Measurements from ENCODE around the gene TENM3. TPM values are rescaled to one million over a fixed set of nuclear protein-coding genes. Genes with fewer than 3 reads are reported as not detected.

TENM3 gene
- total RNA-seq, 2 experiments from 2014 or later: not detected

DNA sequence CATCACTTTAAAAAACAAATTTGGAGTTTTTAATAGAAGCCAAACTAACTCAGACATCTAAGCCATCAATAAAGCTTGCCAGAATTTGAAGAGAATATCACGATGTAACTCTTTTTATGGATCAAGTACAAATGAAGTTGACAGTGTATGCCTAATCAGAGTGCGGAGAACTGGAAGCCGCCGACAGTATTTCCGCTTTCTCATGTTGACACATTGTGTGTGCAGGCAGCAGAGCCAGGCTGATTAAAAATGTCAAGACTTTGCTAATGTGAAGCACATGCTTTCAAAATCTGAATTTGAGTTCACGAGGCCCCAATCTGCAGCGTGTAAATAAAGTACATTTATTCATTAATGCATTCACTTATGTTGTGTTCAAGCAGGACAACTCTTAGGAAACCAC, 161.2 kb downstream of the TENM3 start:
- no peak overlapping the region for H3K4me3 Mint-ChIP-seq
- H3K36me3 Mint-ChIP-seq (ENCODE audit: low read depth): no peaks in the 10 kb centered on the region
- DNase-seq (no peak), ATAC-seq (no peak)
- ChIA-PET POLR2A (no interaction called here), CTCF (no interaction called here)
- no peaks in the 10 kb centered on the region for H3K4me1 Mint-ChIP-seq (ENCODE audit: low read depth)
- H3K9me3 Mint-ChIP-seq (ENCODE audit: insufficient read depth): no peaks in the 10 kb centered on the region
- no peaks in the 10 kb centered on the region for H3K27me3 Mint-ChIP-seq (ENCODE audit: low read depth)
- no peak overlapping the region for H3K27ac Mint-ChIP-seq

DNA sequence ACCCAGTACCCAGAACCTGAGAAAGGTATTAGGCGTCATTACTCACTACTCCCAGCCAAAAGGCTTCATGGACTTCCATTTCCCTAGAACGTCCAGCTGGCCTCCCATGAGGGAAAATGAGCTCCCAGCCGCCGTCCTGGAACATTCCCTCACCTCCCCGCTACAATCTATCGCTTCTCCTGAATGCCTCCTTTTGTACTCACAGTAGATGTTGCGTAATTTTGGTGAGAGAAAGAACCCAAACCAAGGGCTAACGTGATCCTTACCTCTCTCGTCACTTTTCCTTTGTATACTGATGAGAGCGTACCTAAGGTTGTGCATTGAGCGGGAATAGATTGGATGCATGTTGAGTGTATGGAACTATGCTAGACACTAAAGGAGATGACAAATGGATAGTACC, 161.9 kb downstream of the TENM3 start:
- DNase-seq (no peak), ATAC-seq (no peak)
- Mint-ChIP-seq H3K4me3 (no peak overlapping the region), H3K27ac (no peak overlapping the region), H3K4me1 (ENCODE audit: low read depth) (no peaks in the 10 kb centered on the region), H3K9me3 (ENCODE audit: insufficient read depth) (no peaks in the 10 kb centered on the region), H3K36me3 (ENCODE audit: low read depth) (no peaks in the 10 kb centered on the region), H3K27me3 (ENCODE audit: low read depth) (no peaks in the 10 kb centered on the region)
- ChIA-PET CTCF (no interaction called here), POLR2A (no interaction called here)

DNA sequence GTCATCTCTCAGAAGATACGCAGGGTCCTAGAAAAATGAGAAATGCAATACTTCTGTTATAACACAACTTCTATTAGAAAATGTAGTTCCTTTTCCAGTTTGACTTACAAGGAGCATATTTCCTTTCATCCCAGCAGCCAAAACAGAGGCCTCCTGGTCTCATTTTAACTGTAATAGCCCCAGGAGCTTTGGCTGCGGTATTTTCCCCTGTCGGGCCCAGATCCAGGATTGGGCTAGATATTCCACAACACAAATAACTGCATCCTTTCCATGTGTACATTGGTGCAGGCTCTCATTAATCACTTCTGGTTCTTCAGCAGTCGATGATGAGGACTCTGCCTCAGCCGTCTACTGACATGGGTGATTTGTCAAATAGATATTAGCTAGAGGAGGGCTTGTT, 166.1 kb downstream of the TENM3 start:
- H3K27ac Mint-ChIP-seq: no peak overlapping the region
- no peaks in the 10 kb centered on the region for H3K4me1 Mint-ChIP-seq (ENCODE audit: low read depth)
- ChIA-PET POLR2A (no interaction called here), CTCF (no interaction called here)
- H3K9me3 Mint-ChIP-seq (ENCODE audit: insufficient read depth): peaks cover 9% of the 10 kb centered on the region
- H3K36me3 Mint-ChIP-seq (ENCODE audit: low read depth): no peaks in the 10 kb centered on the region
- no peak for DNase-seq
- no peak for ATAC-seq
- no peak overlapping the region for H3K4me3 Mint-ChIP-seq
- H3K27me3 Mint-ChIP-seq (ENCODE audit: low read depth): no peaks in the 10 kb centered on the region

DNA sequence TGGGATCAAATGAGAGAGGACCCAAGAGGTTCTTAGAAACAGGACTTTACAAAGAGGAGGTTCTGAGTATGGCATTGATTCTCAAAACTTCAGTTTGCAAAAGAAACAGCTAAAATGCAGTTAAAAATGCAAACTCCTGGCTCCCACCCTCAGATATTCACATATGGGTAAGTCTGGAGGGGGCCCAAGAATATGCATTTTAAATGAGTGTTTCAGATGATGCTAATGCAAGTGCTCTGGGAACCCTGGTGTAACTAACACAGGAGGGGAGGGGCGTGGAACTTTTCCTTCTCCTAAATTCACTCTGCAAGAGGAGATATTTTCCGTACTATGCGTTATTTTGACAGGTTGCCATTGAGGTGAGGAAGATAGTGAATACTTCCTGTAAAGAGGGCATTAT, 168.2 kb downstream of the TENM3 start:
- DNase-seq (no peak), ATAC-seq (no peak)
- peaks cover 10% of the 10 kb centered on the region for H3K9me3 Mint-ChIP-seq (ENCODE audit: insufficient read depth)
- no peak overlapping the region for H3K27ac Mint-ChIP-seq
- H3K27me3 Mint-ChIP-seq (ENCODE audit: low read depth): no peaks in the 10 kb centered on the region
- H3K36me3 Mint-ChIP-seq (ENCODE audit: low read depth): no peaks in the 10 kb centered on the region
- CTCF ChIA-PET: no interaction called here
- H3K4me1 Mint-ChIP-seq (ENCODE audit: low read depth): no peaks in the 10 kb centered on the region
- no peak overlapping the region for H3K4me3 Mint-ChIP-seq
- POLR2A ChIA-PET: no interaction called here

DNA sequence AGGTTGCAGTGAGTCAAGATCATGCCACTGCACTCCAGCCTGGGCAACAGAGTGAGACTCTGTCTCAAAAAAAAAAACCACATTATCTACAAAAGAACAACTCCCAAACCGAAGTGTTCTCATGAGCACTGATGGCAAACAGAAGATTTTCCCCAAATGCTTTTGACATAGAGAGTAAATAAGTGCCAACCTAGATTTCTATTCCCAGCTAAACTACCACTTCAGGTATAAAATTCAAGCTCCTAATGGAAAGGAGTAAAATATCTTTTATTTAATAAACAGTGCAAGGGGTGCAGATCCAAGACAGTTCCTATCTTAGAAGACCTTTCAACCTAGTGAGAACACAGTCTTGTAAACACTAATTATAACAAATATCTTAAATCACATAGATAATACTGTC, 170.3 kb downstream of the TENM3 start:
- POLR2A ChIA-PET: interaction anchor here (0.6 kb wide), 1 partner anchor 13 kb away, joined by 3 read pairs; no protein-coding TSS in a partner anchor
- H3K4me3 Mint-ChIP-seq: no peak overlapping the region
- H3K9me3 Mint-ChIP-seq (ENCODE audit: insufficient read depth): peaks cover 10% of the 10 kb centered on the region
- DNase-seq: no peak
- H3K4me1 Mint-ChIP-seq (ENCODE audit: low read depth): no peaks in the 10 kb centered on the region
- H3K36me3 Mint-ChIP-seq (ENCODE audit: low read depth): no peaks in the 10 kb centered on the region
- H3K27me3 Mint-ChIP-seq (ENCODE audit: low read depth): no peaks in the 10 kb centered on the region
- no peak overlapping the region for H3K27ac Mint-ChIP-seq
- CTCF ChIA-PET: no interaction called here
- ATAC-seq: no peak

DNA sequence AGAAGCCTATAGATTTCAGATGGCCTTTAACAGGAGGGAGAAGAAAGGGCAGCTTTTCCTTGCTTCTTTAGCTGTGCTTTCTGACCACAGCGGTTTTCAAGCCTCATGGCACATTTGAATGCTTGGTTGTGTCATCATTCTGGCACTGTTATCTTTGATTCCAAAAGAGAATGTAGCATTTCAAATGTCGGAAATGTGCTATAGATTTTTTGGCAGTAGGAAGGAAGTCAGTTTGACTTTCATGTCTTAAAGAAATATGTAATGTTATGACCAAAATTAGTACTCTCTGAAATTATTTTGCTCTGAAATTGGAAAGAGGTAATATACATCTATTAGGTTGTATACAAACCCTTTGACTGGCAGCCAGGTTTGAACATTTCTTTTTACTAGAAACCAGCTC, 171.9 kb downstream of the TENM3 start:
- no peaks in the 10 kb centered on the region for H3K36me3 Mint-ChIP-seq (ENCODE audit: low read depth)
- H3K4me1 Mint-ChIP-seq (ENCODE audit: low read depth): no peaks in the 10 kb centered on the region
- DNase-seq (no peak), ATAC-seq (no peak)
- H3K9me3 Mint-ChIP-seq (ENCODE audit: insufficient read depth): peaks cover 10% of the 10 kb centered on the region
- ChIA-PET CTCF (interaction anchor here (1.4 kb wide), 1 partner anchor 15 kb away, joined by 3 read pairs; no protein-coding TSS in a partner anchor), POLR2A (no interaction called here)
- H3K27me3 Mint-ChIP-seq (ENCODE audit: low read depth): no peaks in the 10 kb centered on the region
- no peak overlapping the region for H3K4me3 Mint-ChIP-seq
- no peak overlapping the region for H3K27ac Mint-ChIP-seq

DNA sequence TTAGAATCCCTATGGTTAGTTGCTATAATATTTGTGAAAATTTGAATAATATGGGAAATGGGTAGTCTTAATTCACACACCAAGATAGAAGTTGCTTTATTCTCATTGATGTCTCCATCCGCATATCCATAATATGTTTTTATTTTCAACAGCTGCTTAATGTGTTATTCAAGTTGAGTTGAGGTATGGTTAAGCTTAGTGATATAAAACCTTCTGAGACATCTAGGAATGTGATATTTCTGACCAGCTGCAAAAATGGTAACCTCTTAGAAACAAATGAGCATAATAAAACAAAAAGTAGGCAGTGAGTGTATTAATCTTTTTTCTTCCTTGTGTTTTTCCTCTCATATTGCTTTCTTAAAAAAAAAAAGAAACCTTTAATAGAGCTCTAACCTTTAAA, 172.9 kb downstream of the TENM3 start:
- DNase-seq (no peak), ATAC-seq (no peak)
- Mint-ChIP-seq H3K4me3 (no peak overlapping the region), H3K36me3 (ENCODE audit: low read depth) (no peaks in the 10 kb centered on the region), H3K27ac (no peak overlapping the region), H3K27me3 (ENCODE audit: low read depth) (no peaks in the 10 kb centered on the region), H3K9me3 (ENCODE audit: insufficient read depth) (peaks cover 10% of the 10 kb centered on the region), H3K4me1 (ENCODE audit: low read depth) (no peaks in the 10 kb centered on the region)
- POLR2A ChIA-PET: no interaction called here
- CTCF ChIA-PET: no interaction called here

DNA sequence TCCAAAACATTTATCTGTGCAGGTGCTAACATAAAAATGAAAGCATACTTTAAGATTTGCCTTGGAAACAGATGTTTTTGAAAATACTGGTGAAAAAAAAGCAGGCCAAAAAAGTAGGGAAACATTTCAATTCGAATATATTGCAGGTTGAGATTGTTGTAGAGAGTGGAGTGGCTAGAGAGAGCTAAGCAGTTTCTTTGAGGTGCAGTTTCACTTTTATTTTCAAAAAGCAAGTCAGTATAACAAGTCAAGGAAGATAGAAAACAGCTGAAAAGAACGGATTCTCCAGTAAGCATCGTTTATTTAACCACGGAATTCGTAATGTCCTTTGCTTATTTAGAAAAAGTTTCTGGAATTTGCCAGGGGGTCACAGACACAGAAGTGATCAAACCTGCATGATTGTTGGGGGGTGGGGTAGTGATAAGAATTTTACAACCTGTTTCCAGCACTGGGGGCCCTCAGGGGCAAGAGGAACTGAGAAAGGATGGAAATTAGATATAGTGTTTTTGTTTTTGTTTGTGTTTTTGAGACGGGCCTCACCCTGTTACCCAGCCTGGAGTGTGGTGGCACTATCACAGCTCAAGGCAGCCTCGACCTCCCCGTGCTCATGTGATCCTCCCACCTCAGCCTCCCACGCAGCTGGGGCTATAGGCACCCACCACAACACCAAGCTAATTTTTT, 175.0 kb downstream of the TENM3 start:
- ChIA-PET CTCF (no interaction called here), POLR2A (no interaction called here)
- Mint-ChIP-seq H3K27ac (no peak overlapping the region), H3K36me3 (ENCODE audit: low read depth) (no peaks in the 10 kb centered on the region), H3K4me1 (ENCODE audit: low read depth) (no peaks in the 10 kb centered on the region), H3K9me3 (ENCODE audit: insufficient read depth) (peaks cover 10% of the 10 kb centered on the region), H3K4me3 (no peak overlapping the region), H3K27me3 (ENCODE audit: low read depth) (no peaks in the 10 kb centered on the region)
- ATAC-seq (no peak), DNase-seq (no peak)

DNA sequence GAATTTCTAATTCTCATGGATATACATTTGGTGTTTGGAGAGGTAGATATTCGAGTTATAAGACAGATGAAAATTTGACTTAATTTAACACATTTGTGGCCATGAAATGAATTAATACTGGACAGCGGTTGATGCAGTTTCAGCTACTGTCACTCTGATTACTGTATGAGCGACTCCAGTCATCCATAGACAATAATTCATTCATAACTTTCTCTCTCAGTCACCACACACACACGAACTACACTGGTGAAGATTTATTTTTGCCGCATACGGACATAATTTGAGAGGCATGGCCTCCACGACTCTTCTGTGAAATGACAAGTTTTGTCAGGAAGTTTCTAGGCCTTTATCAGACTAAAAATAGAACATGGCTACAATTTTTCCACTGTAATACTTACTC, 177.0 kb downstream of the TENM3 start:
- DNase-seq (no peak), ATAC-seq (no peak)
- POLR2A ChIA-PET: no interaction called here
- CTCF ChIA-PET: no interaction called here
- Mint-ChIP-seq H3K27me3 (ENCODE audit: low read depth) (no peaks in the 10 kb centered on the region), H3K36me3 (ENCODE audit: low read depth) (no peaks in the 10 kb centered on the region), H3K4me1 (ENCODE audit: low read depth) (no peaks in the 10 kb centered on the region), H3K4me3 (no peak overlapping the region), H3K9me3 (ENCODE audit: insufficient read depth) (no peaks in the 10 kb centered on the region), H3K27ac (no peak overlapping the region)

DNA sequence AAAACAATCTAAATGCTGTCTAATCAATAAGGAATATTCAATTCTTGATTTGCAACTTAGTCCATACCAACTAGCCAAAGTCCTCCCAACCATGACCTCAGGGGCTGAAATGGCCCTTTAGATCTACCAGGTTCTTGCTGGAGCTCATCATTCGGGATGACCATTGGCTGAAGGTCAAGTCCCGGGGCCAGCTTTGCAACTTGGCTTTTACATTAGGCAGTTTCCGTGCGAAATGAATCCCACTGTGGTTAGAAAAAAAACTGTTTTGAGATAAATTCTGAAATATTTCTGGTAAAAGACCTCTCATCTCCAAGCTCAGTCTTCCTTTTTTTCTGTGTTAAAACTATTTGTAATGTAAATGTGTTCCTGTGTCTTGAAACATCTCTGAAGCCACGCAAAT, 178.6 kb downstream of the TENM3 start:
- Mint-ChIP-seq H3K36me3 (ENCODE audit: low read depth) (no peaks in the 10 kb centered on the region), H3K27me3 (ENCODE audit: low read depth) (no peaks in the 10 kb centered on the region), H3K9me3 (ENCODE audit: insufficient read depth) (no peaks in the 10 kb centered on the region), H3K4me1 (ENCODE audit: low read depth) (no peaks in the 10 kb centered on the region), H3K27ac (no peak overlapping the region), H3K4me3 (no peak overlapping the region)
- POLR2A ChIA-PET: no interaction called here
- ATAC-seq (no peak), DNase-seq (no peak)
- CTCF ChIA-PET: no interaction called here

DNA sequence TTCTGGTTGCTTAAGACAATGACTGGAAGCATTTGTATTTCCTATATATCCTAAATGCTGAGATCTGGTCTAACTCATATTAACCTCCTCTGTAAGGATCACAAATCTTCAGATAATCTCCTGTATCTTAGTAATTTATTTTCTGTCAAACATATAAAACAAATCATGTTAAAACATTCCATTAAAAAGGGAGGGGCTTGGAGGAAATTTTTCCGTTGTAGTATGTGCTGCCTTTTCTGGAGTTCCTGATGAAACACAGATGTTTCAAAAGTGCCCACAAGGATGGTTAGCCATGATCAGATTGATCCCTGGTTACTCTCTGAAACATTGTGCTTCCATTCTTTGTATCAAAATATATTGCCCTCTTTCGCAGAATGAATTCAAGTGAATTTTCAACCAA, 182.1 kb downstream of the TENM3 start:
- Mint-ChIP-seq H3K4me1 (ENCODE audit: low read depth) (no peaks in the 10 kb centered on the region), H3K36me3 (ENCODE audit: low read depth) (no peaks in the 10 kb centered on the region), H3K4me3 (no peak overlapping the region), H3K27me3 (ENCODE audit: low read depth) (no peaks in the 10 kb centered on the region), H3K9me3 (ENCODE audit: insufficient read depth) (no peaks in the 10 kb centered on the region), H3K27ac (no peak overlapping the region)
- ATAC-seq (no peak), DNase-seq (no peak)
- ChIA-PET CTCF (no interaction called here), POLR2A (no interaction called here)

DNA sequence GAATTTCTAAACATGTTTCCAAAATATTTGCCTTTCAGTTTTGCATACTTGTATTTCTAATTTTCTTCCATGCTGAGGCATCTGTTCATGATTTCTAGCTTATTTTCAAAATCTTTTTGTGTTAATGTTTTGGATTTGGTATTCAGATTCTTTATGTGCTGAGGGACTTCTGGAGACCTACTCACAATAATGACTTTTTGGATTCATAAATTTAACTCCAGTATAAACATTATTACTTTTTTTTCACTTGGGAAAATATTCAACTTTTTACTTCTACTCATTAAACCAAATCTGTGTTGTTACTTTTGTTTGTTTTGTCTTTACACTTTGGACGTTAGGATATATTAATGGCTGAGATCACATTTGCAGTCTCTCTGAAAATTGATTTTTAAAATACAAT, 183.7 kb downstream of the TENM3 start:
- no peak for DNase-seq
- ATAC-seq: no peak
- POLR2A ChIA-PET: no interaction called here
- no peaks in the 10 kb centered on the region for H3K27me3 Mint-ChIP-seq (ENCODE audit: low read depth)
- CTCF ChIA-PET: no interaction called here
- no peaks in the 10 kb centered on the region for H3K36me3 Mint-ChIP-seq (ENCODE audit: low read depth)
- H3K4me1 Mint-ChIP-seq (ENCODE audit: low read depth): no peaks in the 10 kb centered on the region
- no peaks in the 10 kb centered on the region for H3K9me3 Mint-ChIP-seq (ENCODE audit: insufficient read depth)
- no peak overlapping the region for H3K27ac Mint-ChIP-seq
- no peak overlapping the region for H3K4me3 Mint-ChIP-seq

DNA sequence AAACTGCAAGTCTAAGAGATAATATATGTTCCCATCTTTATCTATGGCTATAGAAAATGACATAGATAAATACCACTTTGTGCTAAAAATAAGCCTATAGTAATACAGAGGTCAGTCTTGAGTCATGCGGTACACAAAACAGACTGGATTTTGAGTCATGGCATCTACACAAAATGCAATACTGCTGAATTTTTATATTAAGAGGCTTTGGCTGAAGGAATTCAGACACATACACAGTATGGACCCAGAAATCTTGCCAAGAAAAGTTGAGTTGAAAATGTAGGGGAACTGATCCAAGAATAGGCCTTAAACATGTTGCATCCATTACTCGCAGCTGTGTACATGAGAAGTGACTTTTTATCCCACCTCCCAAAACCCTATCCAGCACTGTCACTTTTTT, 184.4 kb downstream of the TENM3 start:
- Mint-ChIP-seq H3K4me1 (ENCODE audit: low read depth) (no peaks in the 10 kb centered on the region), H3K27ac (no peak overlapping the region), H3K9me3 (ENCODE audit: insufficient read depth) (no peaks in the 10 kb centered on the region), H3K27me3 (ENCODE audit: low read depth) (no peaks in the 10 kb centered on the region), H3K36me3 (ENCODE audit: low read depth) (no peaks in the 10 kb centered on the region), H3K4me3 (no peak overlapping the region)
- CTCF ChIA-PET: no interaction called here
- POLR2A ChIA-PET: no interaction called here
- DNase-seq (no peak), ATAC-seq (no peak)

Measured in activated CD8-positive, alpha-beta T cell treated with anti-CD3 and anti-CD28 coated beads, Interleukin-2, amount 10 ng/mL, durations not matched to agents 7 days and 5 days (primary cell).